ENCODE results near the gene NOXO1.

GRCh38 chr16:1944612-1945199, 36.6 kb downstream of the NOXO1 start:
- TF ChIP-seq NFATC3 (IDR thresholded peaks at IDR 0.05) (no peak), SP2 (IDR thresholded peaks at IDR 0.05; ENCODE audit: extremely low read depth, low read depth, low read length, poor library complexity, severe bottlenecking) (no peak), EZH2 (IDR thresholded peaks at IDR 0.05; ENCODE audit: borderline replicate concordance, low read depth, low read length) (no peak), RAD21 (CRISPR knock-in tag; conservative IDR thresholded peaks at IDR 0.05 in 1 of 2, IDR thresholded peaks at IDR 0.05 in 1 of 2) (no peak)

Data from K562 (cell line).